Measurements from ENCODE around the gene GNB2.

The GNB2 gene

GRCh38 chr7:100719523-100720278, 46.2 kb downstream of the GNB2 start:
- no peak for DNase-seq (ENCODE audit: low spot score)
- ChIA-PET POLR2A (ENCODE audit: low non-redundant PET) (interaction anchor here (0.6 kb wide), 1 partner anchor 152 kb away, joined by 14 read pairs; no protein-coding TSS in a partner anchor), CTCF (interaction anchor here (0.6 to 3.5 kb wide), 16 partner anchors 9 to 1706 kb away, joined by 3 to 40 read pairs (median 4); partner anchors contain the start of genes EPHB4, POP7 and SLC12A9)
- TF ChIP-seq CTCF (conservative IDR thresholded peaks at IDR 0.05; ENCODE audit: low read depth): peak; percentile 71
- no peak overlapping the region for H3K27ac ChIP-seq

DNA sequence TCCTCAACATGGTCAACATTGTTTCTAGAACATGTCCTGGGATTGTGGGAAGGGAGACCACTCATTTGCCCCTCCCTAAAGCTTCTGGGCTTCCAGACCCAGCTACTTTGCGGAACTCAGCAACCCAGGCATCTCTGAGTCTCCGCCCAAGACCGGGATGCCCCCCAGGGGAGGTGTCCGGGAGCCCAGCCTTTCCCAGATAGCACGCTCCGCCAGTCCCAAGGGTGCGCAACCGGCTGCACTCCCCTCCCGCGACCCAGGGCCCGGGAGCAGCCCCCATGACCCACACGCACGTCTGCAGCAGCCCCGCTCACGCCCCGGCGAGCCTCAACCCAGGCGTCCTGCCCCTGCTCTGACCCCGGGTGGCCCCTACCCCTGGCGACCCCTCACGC, 46.7 kb downstream of the GNB2 start, which contains the start of gene EPO:
Gene EPO, plus strand, starts transcription at position 190 of the 392 bp plus-strand sequence. CDS start 513 bp downstream, outside the sequence.
- ChIA-PET CTCF (interaction anchor here (0.6 to 3.5 kb wide), 12 partner anchors 10 to 424 kb away, joined by 3 to 40 read pairs (median 4); partner anchors contain the start of genes EPHB4, POP7 and SLC12A9), POLR2A (ENCODE audit: low non-redundant PET) (interaction anchor here (0.6 kb wide), 1 partner anchor 152 kb away, joined by 14 read pairs; no protein-coding TSS in a partner anchor)
- no peak within 1 kb of the TSS for H3K27ac ChIP-seq
- peak; percentile 19; the same call in 1 of the 2 replicates for TF ChIP-seq CTCF (conservative IDR thresholded peaks at IDR 0.05; ENCODE audit: low read depth)
- DNase-seq (ENCODE audit: low spot score): no peak

- no peak for DNase-seq (ENCODE audit: low spot score)
- no peak overlapping the region for H3K27ac ChIP-seq
- ChIA-PET CTCF (interaction anchor here (0.6 to 3.5 kb wide), 10 partner anchors 10 to 131 kb away, joined by 3 to 40 read pairs (median 5); partner anchors contain the start of genes EPHB4 and SLC12A9), POLR2A (ENCODE audit: low non-redundant PET) (no interaction called here)
- no peak for TF ChIP-seq CTCF (conservative IDR thresholded peaks at IDR 0.05; ENCODE audit: low read depth)
Observed at GRCh38 chr7:100720671-100721504, 47.3 kb downstream of the GNB2 start.

DNA sequence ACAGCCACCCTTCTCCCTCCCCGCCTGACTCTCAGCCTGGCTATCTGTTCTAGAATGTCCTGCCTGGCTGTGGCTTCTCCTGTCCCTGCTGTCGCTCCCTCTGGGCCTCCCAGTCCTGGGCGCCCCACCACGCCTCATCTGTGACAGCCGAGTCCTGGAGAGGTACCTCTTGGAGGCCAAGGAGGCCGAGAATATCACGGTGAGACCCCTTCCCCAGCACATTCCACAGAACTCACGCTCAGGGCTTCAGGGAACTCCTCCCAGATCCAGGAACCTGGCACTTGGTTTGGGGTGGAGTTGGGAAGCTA, 47.9 kb downstream of the GNB2 start:
- POLR2A ChIA-PET (ENCODE audit: low non-redundant PET): no interaction called here
- CTCF ChIA-PET: interaction anchor here (0.6 to 3.5 kb wide), 2 partner anchors 128 to 131 kb away, joined by 5 to 40 read pairs; partner anchors contain the start of gene SLC12A9
- H3K27ac ChIP-seq: no peak overlapping the region
- no peak for TF ChIP-seq CTCF (conservative IDR thresholded peaks at IDR 0.05; ENCODE audit: low read depth)
- no peak for DNase-seq (ENCODE audit: low spot score)

GRCh38 chr7:100722480-100723212, 49.1 kb downstream of the GNB2 start:
- CTCF ChIA-PET: interaction anchor here (0.6 to 0.8 kb wide), 3 partner anchors 43 to 912 kb away, joined by 3 to 5 read pairs (median 3); partner anchors contain the start of gene SLC12A9
- no peak overlapping the region for H3K27ac ChIP-seq
- POLR2A ChIA-PET (ENCODE audit: low non-redundant PET): no interaction called here
- TF ChIP-seq CTCF (conservative IDR thresholded peaks at IDR 0.05; ENCODE audit: low read depth): no peak
- DNase-seq (ENCODE audit: low spot score): no peak
